HG03066 (cell line): Measurements from ENCODE around the gene ZBTB7C.

ENCODE experiments used
- ATAC-seq: cut with Tn5 transposase; IDR thresholded peaks from one replicate; pipeline ENCODE4 v1.9.1; 2021; ENCODE audit warnings: low read depth; ENCODE audit not compliant: unreplicated experiment

The ZBTB7C gene

GRCh38 chr18:47990981-47991380, 418.2 kb downstream of the ZBTB7C start:
- ATAC-seq = no peak

GRCh38 chr18:47987388-47987699, 421.8 kb downstream of the ZBTB7C start:
- no peak for ATAC-seq

- ATAC-seq = no peak
Measured at GRCh38 chr18:47986620-47987387, 422.4 kb downstream of the ZBTB7C start.

GRCh38 chr18:47985866-47986265, 423.3 kb downstream of the ZBTB7C start:
- no peak for ATAC-seq

- no peak for ATAC-seq
Measured at GRCh38 chr18:47984991-47985390, 424.2 kb downstream of the ZBTB7C start.

- ATAC-seq = no peak
Measured at GRCh38 chr18:47983946-47984345, 425.2 kb downstream of the ZBTB7C start.

GRCh38 chr18:47983055-47983454, 426.1 kb downstream of the ZBTB7C start:
- ATAC-seq = no peak

- ATAC-seq = no peak
Measured at GRCh38 chr18:47981830-47982229, 427.4 kb downstream of the ZBTB7C start.

- ATAC-seq = no peak
Measured at GRCh38 chr18:47981320-47981719, 427.9 kb downstream of the ZBTB7C start.

- ATAC-seq = no peak
Measured at GRCh38 chr18:47979611-47980200, 429.5 kb downstream of the ZBTB7C start.

- ATAC-seq = no peak
Measured at GRCh38 chr18:47978603-47979002, 430.6 kb downstream of the ZBTB7C start.

GRCh38 chr18:47978141-47978540, 431.0 kb downstream of the ZBTB7C start:
- no peak for ATAC-seq
